NCI-H446 treated with DMSO at 0.1 percent for 48 hours (cell line): Measurements from ENCODE around the gene LCP2.

Experiments
- DNase-seq: peaks from one replicate; lab custom pipeline; 2025; lab: John Stamatoyannopoulos, UW

The LCP2 gene

GRCh38 chr5:170315154-170315553, 17.6 kb upstream of the LCP2 start:
- no peak for DNase-seq

GRCh38 chr5:170314541-170315095, 17.0 kb upstream of the LCP2 start:
- no peak for DNase-seq

- DNase-seq: no peak
Measured at GRCh38 chr5:170313816-170314215, 16.2 kb upstream of the LCP2 start.

GRCh38 chr5:170313344-170313743, 15.8 kb upstream of the LCP2 start:
- no peak for DNase-seq

GRCh38 chr5:170312666-170313065, 15.1 kb upstream of the LCP2 start:
- no peak for DNase-seq

GRCh38 chr5:170312301-170312595, 14.7 kb upstream of the LCP2 start:
- DNase-seq: no peak

- DNase-seq: no peak
Measured at GRCh38 chr5:170311511-170312300, 14.1 kb upstream of the LCP2 start.

GRCh38 chr5:170310256-170310926, 12.8 kb upstream of the LCP2 start:
- no peak for DNase-seq

GRCh38 chr5:170308686-170309085, 11.1 kb upstream of the LCP2 start:
- no peak for DNase-seq

GRCh38 chr5:170307575-170308465, 10.2 kb upstream of the LCP2 start:
- no peak for DNase-seq

GRCh38 chr5:170306381-170306831, 8.8 kb upstream of the LCP2 start:
- no peak for DNase-seq

GRCh38 chr5:170305646-170306025, 8.1 kb upstream of the LCP2 start:
- DNase-seq: no peak

GRCh38 chr5:170305016-170305645, 7.6 kb upstream of the LCP2 start:
- DNase-seq: no peak

- no peak for DNase-seq
Measured at GRCh38 chr5:170303549-170303948, 6.0 kb upstream of the LCP2 start.

- no peak for DNase-seq
Measured at GRCh38 chr5:170302653-170303501, 5.3 kb upstream of the LCP2 start.

GRCh38 chr5:170301981-170302652, 4.5 kb upstream of the LCP2 start:
- DNase-seq: no peak

- no peak for DNase-seq
Measured at GRCh38 chr5:170301149-170301548, 3.6 kb upstream of the LCP2 start.

GRCh38 chr5:170300361-170301013, 2.9 kb upstream of the LCP2 start:
- no peak for DNase-seq

GRCh38 chr5:170296935-170297588, 515 bp downstream of the LCP2 start:
- no peak for DNase-seq
